HPDE6-E6E7 (cell line): ENCODE data around the gene ALKBH3.

Experiments
- DNase-seq: peaks from one replicate; pipeline ENCODE4 v3.0.0; 2011; ENCODE audit warnings: missing footprints; ENCODE audit errors: extremely low spot score

Gene ALKBH3

GRCh38 chr11:43959321-43959995 lies 78.8 kb downstream of the ALKBH3 start:
- DNase-seq: no peak

DNA sequence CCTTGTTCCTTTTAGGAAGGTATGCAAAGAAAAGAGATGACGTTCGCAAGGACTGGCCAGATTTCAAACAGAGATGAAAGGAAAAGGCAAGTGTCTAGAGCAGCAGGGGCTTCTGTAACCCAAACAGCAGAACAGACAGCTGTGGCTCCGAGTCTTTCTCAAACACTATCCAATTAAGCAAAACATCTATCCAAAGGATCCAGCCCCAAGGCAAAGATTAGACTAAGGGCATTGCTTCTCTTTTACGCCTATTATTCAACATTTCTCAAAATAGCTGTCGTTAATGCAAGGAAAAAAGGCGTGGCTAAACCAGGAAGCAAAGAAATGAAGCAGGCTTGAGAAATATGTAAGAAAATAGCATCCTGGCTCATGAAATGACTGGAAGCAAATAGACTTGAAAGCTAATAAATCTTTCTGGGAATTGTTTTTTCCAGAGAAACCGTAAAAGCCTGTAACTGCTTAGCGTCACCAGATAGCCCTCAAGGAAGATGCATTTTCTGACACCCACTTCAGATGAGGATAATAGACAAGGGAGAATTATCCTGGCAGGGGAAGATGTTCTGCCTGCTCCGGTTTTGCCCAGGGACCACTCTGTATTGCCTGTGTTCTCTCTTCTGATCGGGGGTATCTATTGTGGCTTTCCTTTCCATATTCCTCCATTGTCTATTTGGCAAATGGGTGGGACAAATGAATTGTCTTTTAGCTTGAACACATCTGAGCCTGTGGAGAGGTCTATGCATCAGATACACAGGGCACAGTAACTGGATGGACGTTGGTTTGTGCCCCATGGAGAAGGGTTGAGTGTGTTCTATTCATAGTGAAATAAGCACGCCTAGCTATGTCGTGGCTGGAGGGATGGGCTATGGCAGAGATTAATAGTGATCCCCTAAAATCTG lies 82.0 kb downstream of the ALKBH3 start:
- no peak for DNase-seq

GRCh38 chr11:43963279-43963620 lies 82.6 kb downstream of the ALKBH3 start:
- DNase-seq: no peak

DNA sequence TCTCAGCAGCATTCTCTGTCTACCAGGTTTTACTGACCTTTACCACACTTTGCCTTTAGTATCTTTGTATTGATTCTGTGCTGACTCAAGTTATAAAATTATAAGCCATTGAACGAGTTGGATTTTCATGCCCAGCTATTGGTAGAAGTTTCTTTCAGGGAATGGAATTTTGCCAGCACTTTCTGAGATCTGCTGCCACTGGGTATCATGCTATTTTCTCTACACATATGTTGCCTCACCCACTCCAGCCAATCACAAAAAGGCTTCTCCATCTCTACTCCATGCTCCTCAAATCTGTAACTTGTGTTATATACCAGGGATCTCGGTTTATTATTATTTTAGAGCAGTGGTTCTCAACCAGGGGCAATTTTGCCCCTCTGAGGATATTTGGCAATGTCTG lies 87.0 kb downstream of the ALKBH3 start:
- DNase-seq: no peak

- DNase-seq: no peak
Measured at GRCh38 chr11:43968719-43969118, 88.1 kb downstream of the ALKBH3 start.

GRCh38 chr11:43969543-43969942 lies 88.9 kb downstream of the ALKBH3 start:
- DNase-seq: no peak
